Peyer's patch (tissue), 4 donors: ENCODE results near the gene AQP12A. TPM values are rescaled to one million over a fixed set of nuclear protein-coding genes. Genes with fewer than 3 reads are reported as not detected.

ENCODE experiments used
- DNase-seq, 3 donors: peaks; one replicate each; pipeline ENCODE4 v3.0.0-alpha.2; 2017 to 2019
- H3K27ac ChIP-seq, 4 donors: fragments of 200-600 bp; sonication (generic); one replicate each; pipeline ENCODE4 v1.5.1; 2016 to 2019
- H3K27me3 ChIP-seq, 2 donors: fragments of 200-600 bp; sonication (generic); one replicate each; pipeline ENCODE4 v1.5.1; 2019
- H3K36me3 ChIP-seq, 3 donors: fragments of 200-600 bp; sonication (generic); one replicate each; pipeline ENCODE4 v1.5.1; 2016 to 2019
- H3K4me1 ChIP-seq, 4 donors: fragments of 200-600 bp; sonication (generic); one replicate each; pipeline ENCODE4 v1.5.1; 2016 to 2019
- H3K4me3 ChIP-seq, 4 donors: fragments of 200-600 bp; sonication (generic); 1 replicate in 3 of 4; 2 replicates in 1 of 4; pipeline ENCODE4 v1.5.1; 2016 to 2019; ENCODE audit warnings: mild to moderate bottlenecking in 1 of 4
- H3K9me3 ChIP-seq, 4 donors: fragments of 200-600 bp; sonication (generic); one replicate each; pipeline ENCODE4 v1.5.1; 2016 to 2019; ENCODE audit warnings: mild to moderate bottlenecking in 1 of 4
- POLR2A ChIP-seq, 2 donors: fragments of 450-650 bp; IDR thresholded peaks; one replicate each; pipeline ENCODE4 v1.5.1; 2017; ENCODE audit warnings: antibody characterized with exemption in 2 of 2, mild to moderate bottlenecking in 2 of 2, moderate library complexity in 2 of 2
- total RNA-seq, 4 donors: library from RNA; depleted of rRNA; stranded (reverse); fragments of >200 nt; gene quantifications; one replicate each; pipeline ENCODE4 v1.1.0, GENCODE V29; 2016
- TF ChIP-seq, protein P1 (sequence below), 6 experiments: fragments of 450-650 bp in 4 of 6; fragments of 200-600 bp in 2 of 6; sonication (generic) in 1 of 6; IDR thresholded peaks; one replicate each; pipeline ENCODE4 v1.5.1; 2017 to 2019; ENCODE audit warnings: antibody characterized with exemption in 6 of 6, mild to moderate bottlenecking in 3 of 6, moderate library complexity in 1 of 6

AQP12A gene
- total RNA-seq, 4 donors from 2014 or later = 9.2 TPM; not detected in 3

DNA sequence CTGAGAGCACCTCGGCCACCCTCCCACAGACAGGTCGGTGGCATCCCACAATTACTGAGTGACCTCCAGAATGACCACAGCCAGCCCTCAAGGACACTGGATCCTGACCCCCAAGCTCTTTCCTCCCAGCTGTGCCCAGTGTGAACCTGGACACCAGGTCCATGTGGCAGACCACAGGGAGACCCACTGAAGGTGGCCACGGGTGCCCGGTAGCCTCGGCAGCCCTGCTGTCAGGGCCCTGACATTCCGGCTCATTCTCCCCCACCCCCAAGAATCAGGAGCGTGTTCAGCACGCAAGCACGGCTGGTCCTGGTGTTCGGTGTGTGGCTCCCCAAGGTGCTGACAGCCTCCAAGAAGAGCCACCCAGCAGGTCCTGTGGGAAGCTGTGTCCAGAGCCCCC, 32.8 kb downstream of the AQP12A start:
- H3K4me1 ChIP-seq = no peaks in the 10 kb centered on the region
- no peaks in the 10 kb centered on the region for H3K9me3 ChIP-seq
- no peak overlapping the region for H3K4me3 ChIP-seq
- no peak overlapping the region for H3K27ac ChIP-seq
- no peak for DNase-seq
- no peaks in the 10 kb centered on the region for H3K36me3 ChIP-seq
- TF ChIP-seq, protein P1, sequence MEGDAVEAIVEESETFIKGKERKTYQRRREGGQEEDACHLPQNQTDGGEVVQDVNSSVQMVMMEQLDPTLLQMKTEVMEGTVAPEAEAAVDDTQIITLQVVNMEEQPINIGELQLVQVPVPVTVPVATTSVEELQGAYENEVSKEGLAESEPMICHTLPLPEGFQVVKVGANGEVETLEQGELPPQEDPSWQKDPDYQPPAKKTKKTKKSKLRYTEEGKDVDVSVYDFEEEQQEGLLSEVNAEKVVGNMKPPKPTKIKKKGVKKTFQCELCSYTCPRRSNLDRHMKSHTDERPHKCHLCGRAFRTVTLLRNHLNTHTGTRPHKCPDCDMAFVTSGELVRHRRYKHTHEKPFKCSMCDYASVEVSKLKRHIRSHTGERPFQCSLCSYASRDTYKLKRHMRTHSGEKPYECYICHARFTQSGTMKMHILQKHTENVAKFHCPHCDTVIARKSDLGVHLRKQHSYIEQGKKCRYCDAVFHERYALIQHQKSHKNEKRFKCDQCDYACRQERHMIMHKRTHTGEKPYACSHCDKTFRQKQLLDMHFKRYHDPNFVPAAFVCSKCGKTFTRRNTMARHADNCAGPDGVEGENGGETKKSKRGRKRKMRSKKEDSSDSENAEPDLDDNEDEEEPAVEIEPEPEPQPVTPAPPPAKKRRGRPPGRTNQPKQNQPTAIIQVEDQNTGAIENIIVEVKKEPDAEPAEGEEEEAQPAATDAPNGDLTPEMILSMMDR (IDR thresholded peaks at IDR 0.05) = no peak
- no peak for TF ChIP-seq POLR2A (IDR thresholded peaks at IDR 0.05)
- H3K27me3 ChIP-seq = no peaks in the 10 kb centered on the region

DNA sequence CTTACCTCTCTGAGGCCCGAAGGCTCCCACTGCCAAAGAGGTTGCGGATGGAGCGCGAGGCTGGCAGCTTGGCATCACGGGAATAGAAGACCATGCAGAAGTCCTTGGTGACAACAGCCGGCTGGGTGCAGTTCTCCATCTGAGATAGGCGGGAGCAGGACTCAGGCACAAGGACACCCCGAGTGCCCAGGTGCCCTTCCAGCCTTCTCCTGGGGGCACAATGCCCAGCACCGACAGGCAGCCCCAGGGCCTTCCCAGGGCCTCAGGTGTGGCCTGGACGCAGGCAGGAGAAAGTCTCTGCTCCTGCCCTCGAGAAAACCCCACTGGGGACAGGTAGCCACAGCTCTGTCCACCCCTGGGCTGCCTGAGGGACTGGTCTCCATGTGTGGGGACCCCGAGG, 33.6 kb downstream of the AQP12A start:
- Histone ChIP-seq H3K4me1 (no peaks in the 10 kb centered on the region), H3K36me3 (no peaks in the 10 kb centered on the region), H3K27me3 (no peaks in the 10 kb centered on the region), H3K9me3 (no peaks in the 10 kb centered on the region), H3K4me3 (no peak overlapping the region), H3K27ac (no peak overlapping the region)
- TF ChIP-seq, protein P1 (IDR thresholded peaks at IDR 0.05) = no peak
- no peak for TF ChIP-seq POLR2A (IDR thresholded peaks at IDR 0.05)
- DNase-seq = no peak

DNA sequence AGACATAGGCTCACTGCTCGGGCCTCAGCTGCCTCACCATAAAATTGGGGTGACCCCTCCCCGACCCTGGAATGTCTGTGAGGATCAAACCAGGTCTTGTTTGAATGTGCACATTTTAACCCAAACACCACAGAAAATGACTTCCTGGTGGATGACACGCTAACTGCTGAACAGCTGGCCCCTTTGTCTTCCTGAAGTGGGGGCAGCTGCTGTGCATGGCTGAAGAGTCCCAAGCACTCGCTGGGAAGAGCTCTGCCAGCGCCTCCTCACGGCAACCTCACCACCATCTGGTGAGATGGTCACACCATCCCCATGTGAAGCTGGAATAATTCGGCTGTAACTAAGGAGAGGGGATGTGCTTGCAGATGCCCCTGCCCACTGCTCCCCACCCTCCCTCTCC, 34.0 kb downstream of the AQP12A start:
- no peaks in the 10 kb centered on the region for H3K4me1 ChIP-seq
- no peaks in the 10 kb centered on the region for H3K36me3 ChIP-seq
- DNase-seq = no peak
- TF ChIP-seq POLR2A (IDR thresholded peaks at IDR 0.05) = no peak
- TF ChIP-seq, protein P1 (IDR thresholded peaks at IDR 0.05) = no peak
- H3K27ac ChIP-seq = no peak overlapping the region
- no peak overlapping the region for H3K4me3 ChIP-seq
- H3K27me3 ChIP-seq = no peaks in the 10 kb centered on the region
- H3K9me3 ChIP-seq = no peaks in the 10 kb centered on the region

DNA sequence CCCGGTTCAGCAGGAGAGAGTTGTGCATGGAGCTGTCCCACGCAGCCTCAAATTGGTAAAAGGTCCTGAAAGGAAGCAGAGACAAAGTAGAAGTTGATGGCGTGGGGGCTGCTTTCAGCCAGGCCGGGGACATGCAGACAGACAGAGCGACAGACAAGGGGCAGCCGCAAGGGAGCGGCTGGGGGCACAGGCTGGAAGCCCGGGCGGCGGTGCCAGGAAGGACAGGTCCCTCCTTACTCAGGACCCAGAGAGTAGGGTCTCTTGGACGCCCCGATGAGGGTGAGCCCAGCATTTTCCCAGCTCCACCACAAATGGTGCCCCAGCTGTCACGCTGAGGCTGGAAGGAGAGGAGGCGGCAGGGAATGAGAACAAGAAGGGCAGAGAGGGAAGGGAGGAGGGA, 35.2 kb downstream of the AQP12A start:
- Histone ChIP-seq H3K36me3 (no peaks in the 10 kb centered on the region), H3K4me1 (no peaks in the 10 kb centered on the region), H3K27ac (no peak overlapping the region), H3K4me3 (no peak overlapping the region), H3K27me3 (no peaks in the 10 kb centered on the region), H3K9me3 (no peaks in the 10 kb centered on the region)
- TF ChIP-seq, protein P1 (IDR thresholded peaks at IDR 0.05) = no peak
- TF ChIP-seq POLR2A (IDR thresholded peaks at IDR 0.05) = no peak
- no peak for DNase-seq

DNA sequence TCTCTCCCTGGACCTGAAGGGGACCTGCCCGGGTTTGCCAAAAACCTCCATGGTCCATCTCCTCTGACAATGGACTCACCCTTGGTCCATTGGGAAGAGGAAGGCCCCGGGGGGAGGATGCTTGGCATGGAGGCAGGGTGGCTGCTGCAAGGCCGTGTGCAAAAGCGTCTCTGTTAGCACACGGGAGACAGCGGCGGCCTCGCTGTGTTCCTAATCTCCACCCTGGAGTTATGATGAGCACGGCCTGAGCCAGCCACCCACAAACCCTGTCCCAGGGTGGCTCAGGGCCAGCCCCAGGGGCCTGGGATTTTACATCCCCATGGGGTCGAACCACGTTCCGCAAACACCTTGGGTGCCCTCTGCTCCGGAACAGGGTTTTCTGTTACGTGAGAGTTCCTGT, 35.8 kb downstream of the AQP12A start:
- no peak for DNase-seq
- Histone ChIP-seq H3K27ac (no peak overlapping the region), H3K4me1 (no peaks in the 10 kb centered on the region), H3K4me3 (no peak overlapping the region), H3K27me3 (no peaks in the 10 kb centered on the region), H3K9me3 (no peaks in the 10 kb centered on the region), H3K36me3 (no peaks in the 10 kb centered on the region)
- TF ChIP-seq POLR2A (IDR thresholded peaks at IDR 0.05) = no peak
- TF ChIP-seq, protein P1 (IDR thresholded peaks at IDR 0.05) = no peak

DNA sequence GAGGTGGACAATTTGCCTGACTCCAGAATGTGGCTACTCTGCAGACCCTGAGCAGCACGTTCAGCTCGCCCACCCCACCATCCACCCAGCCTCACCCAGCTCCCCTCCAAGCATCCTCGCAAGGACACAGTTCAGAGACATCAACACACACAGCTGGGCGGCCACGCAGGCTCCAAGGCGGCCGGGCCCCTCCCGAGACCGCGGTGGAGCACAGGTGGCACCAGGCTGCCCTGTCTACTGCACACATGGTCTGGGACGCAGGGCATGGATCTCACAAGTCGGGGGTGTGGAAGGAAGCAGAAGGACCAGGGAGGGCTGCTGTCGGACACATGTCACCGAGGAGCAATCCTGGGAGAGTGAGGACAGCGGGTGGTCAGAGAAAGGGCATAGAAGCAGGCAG, 36.2 kb downstream of the AQP12A start:
- Histone ChIP-seq H3K9me3 (no peaks in the 10 kb centered on the region), H3K36me3 (no peaks in the 10 kb centered on the region), H3K4me1 (no peaks in the 10 kb centered on the region), H3K4me3 (no peak overlapping the region), H3K27me3 (no peaks in the 10 kb centered on the region), H3K27ac (no peak overlapping the region)
- no peak for DNase-seq
- TF ChIP-seq POLR2A (IDR thresholded peaks at IDR 0.05) = no peak
- TF ChIP-seq, protein P1 (IDR thresholded peaks at IDR 0.05) = no peak
